CMK (cell line): Measurements from ENCODE around the gene CACUL1.
A peak's percentile ranks its signal among the peaks of the same experiment; 100 is the strongest.
"Not testable (repeated sequence)": the region's sequence is repeated elsewhere in the genome, so short reads cannot be mapped to it uniquely, and the experiment has no call there.

Source experiments
- DNase-seq: peaks from one replicate; pipeline ENCODE4 v3.0.0-alpha.2; 2010; ENCODE audit warnings: low read depth

Gene CACUL1

DNA sequence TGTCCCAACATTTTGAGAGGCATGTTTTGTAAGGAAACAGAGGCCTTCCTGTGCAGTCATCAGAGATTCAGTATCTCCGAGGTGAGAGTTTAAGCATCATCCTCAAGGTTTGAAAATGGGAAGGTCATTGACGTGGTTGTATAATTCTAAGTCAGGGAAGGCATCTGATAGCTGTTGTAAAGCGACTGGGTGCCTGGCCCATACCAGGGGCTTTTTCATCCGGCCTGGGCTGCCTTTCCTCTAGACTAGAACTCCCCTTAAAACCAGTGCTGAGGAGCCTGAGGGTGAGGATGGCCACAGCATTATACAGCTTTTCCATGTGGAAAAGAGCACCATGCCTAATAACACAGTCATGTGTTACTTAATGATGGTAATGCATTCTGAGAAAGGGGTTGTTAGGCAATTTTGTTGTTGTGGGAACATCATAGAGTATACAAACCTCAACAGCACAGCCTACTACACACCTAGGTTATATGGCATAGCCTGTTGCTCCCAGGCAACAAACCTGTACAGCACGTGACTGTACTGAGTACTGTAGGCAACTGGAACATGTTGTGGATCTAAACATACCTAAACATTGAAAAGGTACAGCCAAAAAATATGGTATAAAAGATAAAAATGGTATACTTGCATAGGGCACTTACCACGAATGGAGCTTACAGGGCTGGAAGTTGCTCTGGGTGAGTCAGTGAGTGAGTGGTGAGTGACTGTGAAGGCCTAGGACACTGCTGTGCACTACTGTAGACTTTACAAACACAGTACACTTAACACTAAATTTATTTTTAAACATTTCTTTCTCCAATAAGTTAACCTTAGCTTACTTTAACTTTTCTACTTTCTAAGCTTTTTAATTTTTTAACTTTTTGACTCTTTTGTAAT is 13.5 kb upstream of the CACUL1 start:
- DNase-seq, result no peak

DNA sequence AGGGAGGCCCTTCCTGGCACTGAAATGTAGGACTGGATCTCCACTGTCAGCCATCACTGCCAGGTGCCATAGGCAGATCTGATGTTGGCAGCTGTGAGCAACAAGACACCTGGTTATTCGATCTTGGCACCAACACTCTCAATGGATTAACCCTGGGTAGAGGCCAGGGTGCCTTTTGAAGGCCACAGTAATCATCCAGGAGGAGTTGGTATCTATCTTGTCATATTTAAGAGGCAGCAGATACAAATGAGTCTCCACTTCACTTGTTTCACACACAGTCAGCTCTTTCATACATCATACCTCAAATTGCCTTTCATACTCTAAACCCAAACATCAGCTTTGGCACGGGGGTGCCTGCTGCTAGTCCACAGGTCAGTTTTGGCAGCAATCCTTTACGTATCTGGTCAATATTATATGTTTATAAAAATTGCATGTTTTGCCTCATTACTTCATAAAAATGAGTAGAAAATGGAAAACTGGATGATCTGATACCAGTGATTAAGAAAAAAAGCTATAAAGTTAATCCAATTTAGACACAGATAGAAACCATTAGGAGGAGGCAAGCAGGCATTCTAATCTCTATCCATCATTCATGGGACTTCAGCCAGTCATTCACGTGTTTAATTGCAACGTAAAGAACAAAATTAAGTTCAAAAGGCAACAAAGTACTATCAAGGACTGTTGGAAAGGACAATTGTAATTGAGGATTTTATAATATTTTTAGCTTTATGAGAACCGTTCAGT is 12.7 kb upstream of the CACUL1 start:
- DNase-seq, result no peak

DNA sequence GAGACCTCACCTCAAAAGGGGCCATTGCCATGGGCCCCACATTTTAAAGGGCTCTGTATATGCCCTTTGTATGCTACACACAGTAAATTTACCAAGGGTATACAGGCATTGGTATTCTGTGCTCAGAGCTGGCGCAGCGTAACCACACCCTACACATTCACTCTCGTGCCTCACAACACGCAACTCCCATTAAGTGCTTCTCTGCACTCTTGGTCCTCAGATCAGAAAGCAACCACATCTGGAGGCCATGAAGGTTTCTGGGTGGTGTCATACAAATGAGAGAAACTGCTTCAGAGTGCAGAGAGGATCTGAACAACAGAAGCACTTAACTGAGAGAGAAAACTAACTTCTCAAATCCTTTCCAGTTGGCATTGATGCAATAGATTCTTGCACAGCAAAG is 9.4 kb upstream of the CACUL1 start:
- no peak for DNase-seq

DNA sequence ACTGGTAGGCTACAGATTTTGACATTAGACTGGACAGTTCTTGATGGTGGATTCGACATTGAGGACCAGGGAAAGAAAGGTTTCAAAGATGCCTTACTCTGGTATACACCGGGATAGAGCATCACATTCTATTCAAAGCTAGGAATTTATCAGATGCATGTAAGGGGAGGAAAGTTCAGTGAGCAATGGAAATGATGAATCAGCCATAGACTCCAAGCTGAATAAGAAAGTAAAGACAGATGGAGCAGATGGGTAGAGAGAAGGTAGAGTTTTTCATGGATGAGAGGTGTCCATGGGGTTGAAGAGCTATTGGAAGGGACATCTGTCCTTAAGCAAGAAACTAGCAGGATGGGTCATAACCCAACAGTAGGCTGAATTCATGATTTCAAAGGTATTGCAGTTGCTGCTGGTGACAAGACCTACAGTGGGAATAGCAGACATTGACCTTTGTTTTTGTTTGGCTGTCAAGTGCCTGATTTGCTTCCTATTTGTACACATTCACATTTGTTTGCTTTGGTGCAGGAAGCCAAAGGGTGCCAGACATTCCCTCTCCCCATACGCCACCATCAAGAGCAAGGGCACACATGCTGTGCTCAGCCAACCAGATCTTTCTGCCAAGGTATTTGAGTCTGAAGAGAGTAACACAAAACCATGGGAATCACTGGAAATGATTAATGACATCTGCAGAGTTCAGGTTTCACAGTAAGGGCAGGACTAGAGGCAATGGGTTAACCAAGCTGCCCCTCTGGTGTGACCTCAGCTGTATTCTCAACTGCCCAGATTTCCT is 8.6 kb upstream of the CACUL1 start:
- no peak for DNase-seq

DNA sequence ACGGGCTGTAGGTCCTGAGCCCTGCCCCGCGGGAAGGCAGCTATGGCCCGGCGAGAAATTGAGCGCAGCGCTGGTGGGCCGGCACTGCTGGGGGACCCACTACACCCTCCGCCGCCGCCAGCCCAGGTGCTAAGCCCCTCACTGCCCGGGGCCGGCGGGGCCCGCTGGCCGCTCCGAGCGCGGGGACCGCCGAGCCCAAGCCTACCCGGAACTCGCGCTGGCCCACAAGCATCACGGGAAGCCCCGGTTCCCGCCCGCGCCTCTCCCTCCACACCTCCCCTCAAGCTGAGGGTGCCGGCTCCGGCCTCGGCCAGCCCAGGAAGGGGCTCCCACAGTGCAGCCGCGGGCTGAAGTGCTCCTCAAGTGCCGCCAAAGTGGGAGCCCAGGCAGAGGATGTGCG is 5.5 kb upstream of the CACUL1 start:
- no peak for DNase-seq

DNA sequence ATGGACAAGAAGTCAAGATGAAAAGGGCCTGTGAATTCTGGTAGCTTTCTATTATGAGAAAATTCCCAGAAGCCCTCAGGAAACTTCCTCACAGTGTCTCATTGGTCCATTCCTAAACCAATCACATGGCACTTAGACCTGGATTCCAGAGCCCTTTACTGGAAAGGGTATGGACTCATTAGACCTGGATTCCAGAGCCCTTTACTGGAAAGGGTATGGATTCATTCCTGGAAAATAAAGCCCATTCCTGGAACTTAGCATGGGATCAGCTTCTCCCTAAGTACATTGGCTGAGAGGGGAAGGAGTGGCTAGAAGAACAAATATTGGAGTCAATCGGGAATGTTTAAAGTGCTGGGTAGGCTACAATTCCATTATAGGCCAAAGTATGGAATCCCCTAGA is 3.7 kb upstream of the CACUL1 start:
- DNase-seq, result no peak

DNA sequence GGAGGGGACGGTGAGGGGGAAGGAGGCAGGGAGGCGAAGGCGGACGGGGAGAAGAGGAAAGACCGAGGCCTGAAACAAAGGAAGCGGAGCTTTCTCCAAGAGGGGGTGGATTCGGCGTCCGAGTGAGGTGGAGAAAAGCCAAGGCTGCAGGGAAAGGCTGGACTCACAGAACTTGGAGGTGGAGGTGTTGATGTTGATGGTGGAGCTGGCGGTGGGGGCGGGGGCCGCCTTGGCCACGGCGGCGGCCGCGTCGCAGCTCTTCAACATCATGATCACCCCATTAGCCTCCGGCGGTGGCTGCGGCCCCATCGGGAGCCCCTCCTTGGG is 578 bp downstream of the CACUL1 start:
- peak; percentile 42 for DNase-seq

DNA sequence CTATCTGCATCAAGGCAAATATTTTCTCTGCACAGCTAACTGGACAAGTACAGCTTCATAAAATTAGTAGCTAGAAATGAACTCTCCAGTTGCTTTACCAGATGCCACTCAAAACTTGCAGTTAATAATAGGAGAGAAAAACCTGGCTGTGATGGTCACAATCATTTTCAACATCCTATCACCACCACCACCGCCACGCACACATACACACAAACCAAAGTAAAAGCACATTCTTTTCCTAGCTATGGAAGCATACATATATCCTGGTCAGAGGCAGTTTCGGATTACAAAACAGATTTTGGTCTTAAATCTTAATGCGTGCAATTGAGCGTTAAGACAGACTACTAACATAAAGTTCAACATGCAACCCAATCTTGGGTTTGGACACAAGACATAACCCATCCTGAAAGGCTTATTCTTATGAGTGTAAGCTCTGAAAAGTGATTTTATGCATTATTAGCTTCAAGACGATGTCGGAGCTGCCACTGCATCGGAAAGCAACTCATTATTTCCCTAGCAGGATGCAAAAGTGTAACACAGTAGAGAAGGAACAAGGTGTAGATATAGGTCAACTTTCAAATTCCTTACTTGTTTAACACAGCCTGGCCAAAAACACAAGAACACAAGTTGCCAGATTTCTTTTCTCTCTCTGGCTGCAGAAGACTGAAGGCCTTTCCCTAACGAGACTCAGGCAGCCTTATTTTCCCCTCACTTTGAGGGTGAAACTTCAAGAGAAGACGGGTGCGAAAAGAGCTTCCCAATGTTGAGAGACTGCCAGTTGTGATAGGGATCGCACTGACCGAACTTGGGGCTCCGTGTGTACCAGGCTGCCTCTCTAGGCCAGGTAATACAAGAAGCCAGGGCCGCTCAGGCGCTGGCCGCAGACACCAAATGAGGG is 1.2 kb downstream of the CACUL1 start:
- no peak for DNase-seq

DNA sequence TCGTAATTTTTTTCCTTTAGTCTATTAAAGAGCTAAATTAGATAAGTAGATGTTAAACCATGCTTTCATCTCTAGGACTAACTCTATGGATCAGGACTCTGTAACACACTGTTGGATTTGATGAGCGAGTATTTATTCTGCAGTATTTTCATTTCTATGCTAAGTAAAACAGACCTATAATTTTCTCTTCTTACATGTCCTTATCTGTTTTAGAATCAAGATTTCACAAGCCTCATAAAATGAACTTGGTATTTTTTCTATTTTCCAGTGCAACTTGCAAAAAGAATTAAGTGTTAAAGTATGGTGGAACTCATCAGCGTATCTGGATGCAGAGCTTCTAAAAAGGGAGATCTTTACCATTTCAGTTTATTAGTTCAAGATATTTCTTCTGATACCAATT is 2.4 kb downstream of the CACUL1 start:
- no peak for DNase-seq

DNA sequence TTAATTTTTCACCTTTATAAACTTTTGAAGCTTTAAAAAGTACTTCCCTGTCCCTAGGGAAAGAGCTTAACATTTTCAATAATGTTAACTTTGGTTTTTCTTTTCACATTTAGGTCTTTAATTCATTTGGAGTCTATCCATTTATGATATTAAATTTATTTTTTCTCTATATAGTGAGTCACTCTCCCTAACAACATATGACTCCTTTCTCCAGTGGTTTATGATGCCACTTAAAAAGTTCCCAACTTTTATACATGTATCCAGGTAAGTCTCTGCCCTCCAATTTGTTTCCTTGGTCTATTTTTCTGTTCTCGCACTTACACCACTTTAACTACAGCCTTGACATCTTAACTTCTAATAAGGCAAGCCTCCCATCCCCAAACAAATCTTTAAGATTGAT is 3.5 kb downstream of the CACUL1 start:
- no peak for DNase-seq

DNA sequence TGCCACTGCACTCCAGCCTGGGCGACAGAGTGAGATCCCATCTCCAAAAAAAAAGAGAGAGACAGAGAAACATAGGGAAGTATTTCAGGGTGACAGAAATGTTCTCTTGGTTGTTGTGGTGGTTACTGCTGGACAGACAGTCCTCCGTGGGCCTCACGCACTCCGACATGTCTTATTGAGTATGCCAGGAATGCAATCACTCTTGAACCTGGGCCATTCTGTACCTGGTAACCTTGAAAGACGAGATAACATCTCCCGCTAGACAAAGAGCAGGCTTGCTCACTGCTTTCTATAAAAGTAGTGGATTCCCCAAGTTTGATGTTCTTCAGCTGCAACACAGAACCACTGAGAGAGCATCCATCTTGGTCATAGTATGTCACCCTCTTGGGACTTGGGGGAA is 6.7 kb downstream of the CACUL1 start:
- no peak for DNase-seq

DNA sequence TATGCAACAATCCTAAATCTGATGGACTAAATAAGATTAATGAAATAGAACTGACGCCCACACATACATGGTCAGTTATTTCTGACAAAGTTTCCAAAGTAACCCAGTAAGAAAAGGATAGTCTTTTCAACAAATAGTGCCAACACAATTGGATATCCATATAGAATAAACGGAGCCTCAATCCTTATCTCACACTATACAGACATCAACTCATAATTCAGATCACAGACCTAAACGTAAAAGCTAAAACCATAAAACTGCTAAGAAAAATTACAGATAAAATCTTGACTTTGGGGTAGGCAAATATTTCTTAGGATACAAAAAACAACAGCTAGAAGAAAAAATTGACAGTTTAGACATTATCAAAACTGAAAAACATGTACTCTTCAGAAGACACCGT is 8.5 kb downstream of the CACUL1 start:
- no peak for DNase-seq

DNA sequence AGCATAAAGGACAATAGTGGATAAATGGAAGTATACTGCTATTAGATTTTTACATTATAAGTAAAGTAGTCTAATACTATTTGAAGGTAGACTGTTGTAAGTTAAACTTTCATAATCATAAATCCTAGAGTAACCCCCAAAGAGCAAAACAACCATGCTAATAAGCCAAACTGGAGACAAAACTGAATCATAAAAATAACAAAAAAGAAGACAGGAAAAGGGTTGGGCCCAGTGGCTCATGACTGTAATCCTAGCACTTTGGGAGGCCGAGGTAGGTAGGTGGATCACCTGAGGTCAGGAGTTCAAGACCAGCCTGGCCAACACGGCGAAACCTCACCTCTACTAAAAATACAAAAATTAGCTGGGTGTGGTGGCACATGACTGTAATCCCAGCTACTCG is 9.7 kb downstream of the CACUL1 start:
- DNase-seq, result no peak

DNA sequence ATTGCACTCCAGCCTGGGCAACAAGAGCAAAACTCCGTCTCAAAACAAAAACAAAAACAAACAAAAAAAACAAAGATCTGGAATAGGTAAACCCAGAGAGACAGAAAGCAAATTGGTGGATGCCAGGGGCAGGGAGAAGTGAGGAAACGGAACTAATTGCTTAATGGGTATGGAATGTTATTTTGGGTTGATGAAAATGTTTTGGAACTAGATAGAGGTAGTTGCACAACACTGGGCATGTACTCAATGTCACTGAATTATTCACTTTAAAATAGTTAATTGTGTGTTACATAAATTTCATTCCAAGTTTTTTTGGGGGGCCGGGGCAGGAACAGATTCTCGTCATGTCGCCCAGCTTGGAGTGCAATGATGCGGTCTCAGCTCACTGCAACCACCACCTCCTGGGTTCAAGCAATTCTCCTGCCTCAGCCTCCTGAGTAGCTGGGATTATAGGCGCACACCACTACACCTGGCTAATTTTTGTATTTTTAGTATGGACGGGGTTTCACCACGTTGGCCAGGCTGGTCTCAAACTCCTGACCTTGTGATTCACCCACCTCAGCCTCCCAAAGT is 10.3 kb downstream of the CACUL1 start:
- not testable (repeated sequence) for DNase-seq

DNA sequence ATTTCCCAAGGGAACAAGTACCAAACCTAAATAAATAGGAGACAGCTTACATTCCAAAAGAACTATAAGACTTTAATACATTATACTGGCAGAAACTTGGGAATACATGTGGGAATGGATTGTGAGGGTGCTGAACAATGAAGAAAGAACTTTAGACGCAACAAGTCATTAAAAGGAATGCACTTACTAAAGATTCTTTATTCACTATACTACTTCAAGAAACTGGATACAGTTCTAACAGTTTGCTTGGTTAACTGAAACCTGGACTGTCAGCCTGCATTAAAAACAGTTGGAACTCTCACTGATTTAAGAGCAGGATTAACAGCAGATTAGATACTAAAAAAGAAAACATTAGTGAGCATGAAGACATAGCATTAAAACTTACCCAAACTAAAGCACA is 12.0 kb downstream of the CACUL1 start:
- DNase-seq, result no peak

DNA sequence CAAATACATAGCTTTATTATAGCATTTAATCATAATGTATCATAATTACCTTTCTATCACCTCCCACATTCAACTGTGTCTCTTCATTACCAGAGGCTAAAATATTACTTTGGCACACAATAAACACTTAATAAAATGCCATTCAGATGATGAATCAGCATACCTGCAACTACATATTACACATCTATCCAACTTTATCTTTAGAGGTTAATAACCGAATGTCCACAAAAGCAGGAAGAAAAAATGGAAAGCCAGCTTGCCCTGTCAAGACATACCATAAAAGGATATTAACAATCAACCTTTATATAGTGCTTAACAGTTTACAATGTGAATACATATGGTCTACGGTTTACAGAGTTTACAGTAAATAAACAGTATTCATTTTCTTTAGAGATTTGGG is 12.7 kb downstream of the CACUL1 start:
- DNase-seq, result no peak

DNA sequence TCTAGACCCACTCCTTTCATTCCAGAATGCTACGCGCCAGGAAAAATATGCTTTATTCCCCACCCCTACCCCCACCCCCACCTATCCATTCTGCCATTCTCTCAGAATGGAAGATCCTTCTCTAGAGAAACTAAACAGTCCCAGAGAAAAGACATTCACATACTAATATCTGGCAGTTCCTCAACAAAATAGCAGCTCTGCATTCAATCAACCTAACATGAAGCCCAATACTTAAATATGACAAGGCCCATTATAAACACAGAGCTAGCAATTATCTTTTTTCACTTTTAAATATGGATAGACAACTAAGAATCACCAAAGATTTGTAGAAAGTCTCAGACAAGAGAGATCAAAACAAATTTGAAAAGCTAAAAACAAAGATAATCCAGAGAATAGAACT is 16.4 kb downstream of the CACUL1 start:
- DNase-seq, result no peak

DNA sequence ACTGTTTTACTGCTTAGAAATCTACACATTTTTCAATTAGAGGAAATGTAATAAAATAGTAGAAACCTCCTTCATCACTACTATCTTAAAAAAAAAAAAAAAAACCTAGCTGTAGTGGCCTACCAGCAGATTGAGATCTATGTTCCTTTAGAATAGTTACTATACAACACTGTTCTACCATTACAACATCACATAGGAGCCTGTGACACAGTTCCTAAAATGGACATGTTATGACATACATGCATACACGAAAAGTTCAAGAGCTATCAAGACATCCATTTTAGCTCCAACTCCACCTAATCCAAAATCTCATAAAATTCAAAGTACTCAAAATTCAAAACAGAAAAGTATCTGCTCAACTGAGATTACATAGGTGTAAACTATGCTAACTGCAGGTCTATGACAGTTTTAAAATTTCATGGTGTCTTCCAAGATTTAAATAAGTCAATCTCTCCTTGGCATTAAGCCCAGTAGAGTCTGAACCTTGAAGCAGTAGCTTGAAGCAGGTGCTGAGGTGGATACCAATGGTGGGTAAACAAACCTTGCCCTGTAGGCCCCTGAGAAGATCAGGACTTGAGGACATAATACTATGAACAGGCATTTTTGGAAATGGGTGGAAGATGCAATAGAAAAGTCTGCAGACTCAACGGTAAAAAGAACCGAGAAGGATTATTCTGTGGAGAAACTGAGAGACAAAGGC is 17.0 kb downstream of the CACUL1 start:
- DNase-seq, result no peak

DNA sequence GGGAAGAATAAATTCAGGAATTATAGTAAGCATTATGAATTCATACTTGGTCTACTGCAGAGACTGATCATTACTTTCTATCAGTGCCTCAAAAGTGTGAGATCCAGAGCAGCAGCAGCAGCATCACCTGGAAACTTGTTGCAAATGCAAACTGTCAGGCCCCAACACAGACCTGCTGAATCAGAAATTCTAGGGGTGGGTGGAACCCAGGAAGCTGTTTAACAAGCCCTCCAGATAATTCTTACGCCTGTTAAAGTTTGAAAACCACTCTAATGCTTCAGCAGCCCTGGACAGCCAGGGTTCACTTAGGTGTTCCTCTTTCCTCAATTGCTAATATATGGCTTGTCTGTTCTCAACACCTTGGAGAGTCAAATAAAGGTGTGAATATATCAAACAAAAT is 19.5 kb downstream of the CACUL1 start:
- DNase-seq, result no peak

DNA sequence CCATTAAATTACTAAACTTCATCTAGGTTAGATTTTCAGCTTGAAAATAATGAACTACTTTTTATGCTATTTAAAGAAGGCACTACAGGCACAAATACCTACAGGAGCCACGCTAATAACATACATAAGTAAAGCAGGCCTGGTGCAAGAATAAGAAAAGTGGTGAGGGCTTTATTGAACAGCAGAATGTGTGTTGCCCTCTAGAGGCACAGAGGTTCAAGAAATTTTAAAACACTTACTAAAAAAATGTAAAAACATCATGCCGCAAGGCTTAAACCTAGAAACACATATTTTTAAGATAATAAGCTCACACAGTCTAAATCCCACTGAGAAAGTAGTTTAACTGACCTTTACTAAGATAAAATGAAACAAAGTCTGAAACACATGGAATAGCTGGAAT is 20.3 kb downstream of the CACUL1 start:
- DNase-seq, result no peak
